GM19025 (cell line): ENCODE results near the gene HSPH1.

Source experiments
- ATAC-seq: cut with Tn5 transposase; IDR thresholded peaks from one replicate; pipeline ENCODE4 v1.9.1; 2021; ENCODE audit warnings: mild to moderate bottlenecking, low read depth, moderate library complexity; ENCODE audit not compliant: unreplicated experiment

Gene HSPH1

GRCh38 chr13:31134039-31134711 lies 27.5 kb downstream of the HSPH1 start:
- no peak for ATAC-seq

DNA sequence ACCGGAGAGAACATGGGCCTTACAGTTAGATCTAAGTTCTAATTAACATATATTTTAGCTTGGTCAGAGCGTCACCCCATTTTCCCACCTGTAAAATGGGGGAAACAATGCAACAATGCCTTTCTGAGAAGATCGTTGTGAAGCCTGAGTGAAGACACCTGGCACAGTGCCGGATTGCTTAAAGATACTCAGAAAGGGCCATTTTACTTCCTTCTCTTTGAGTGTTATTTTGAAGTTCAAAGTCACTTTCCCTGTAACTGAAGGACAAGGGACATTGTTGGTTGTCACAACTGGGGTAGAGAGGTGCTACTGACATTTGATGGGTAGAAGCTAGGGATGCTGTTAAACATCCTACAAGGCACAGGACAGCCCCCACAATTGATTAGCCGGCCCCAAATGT lies 28.1 kb downstream of the HSPH1 start:
- no peak for ATAC-seq

DNA sequence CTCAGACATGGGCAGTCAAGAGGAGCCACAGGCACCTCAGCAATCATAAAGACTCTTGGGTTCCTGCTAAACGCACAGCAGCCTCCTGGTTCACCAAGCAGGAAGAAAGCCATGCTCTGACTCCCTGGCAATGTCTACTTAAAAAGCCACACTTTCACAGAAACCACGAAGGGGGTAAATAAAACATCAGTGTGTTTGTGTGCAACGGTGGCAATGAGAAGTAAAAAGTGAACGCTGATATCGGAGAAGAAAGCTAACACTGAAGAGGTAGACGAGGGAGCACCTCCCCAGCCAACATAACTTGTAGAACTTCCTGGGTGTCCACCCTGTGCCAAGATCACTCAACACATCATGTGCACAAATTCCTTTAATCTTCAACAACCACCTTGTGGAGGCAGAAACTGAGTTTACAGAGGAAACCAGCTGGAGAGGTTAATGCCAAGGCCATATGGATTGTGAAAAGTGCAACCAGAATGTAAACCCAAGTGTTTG lies 30.2 kb downstream of the HSPH1 start:
- ATAC-seq = no peak

- no peak for ATAC-seq
Measured at GRCh38 chr13:31129419-31129818, 32.3 kb downstream of the HSPH1 start.

DNA sequence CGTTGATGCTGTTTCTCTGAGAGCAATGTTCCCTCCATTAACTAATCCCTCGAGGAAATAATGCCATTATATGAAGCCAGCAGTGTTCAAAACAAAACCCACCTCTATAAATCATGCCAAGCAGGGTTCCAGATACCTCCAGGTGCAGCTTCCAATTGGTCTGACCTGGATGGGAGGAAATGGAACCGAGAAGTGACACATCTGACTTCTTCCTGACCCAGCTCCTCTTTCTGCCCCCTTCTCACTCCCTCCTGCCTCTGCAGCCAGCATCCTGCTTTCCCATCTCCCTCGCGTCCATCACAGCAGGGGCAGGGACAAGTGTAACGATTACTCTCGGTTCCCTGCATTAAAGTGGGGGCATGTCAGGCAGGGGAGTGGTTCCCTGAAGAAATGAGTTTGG lies 37.5 kb downstream of the HSPH1 start:
- ATAC-seq = no peak

- ATAC-seq = no peak
Measured at GRCh38 chr13:31122544-31123260, 39.0 kb downstream of the HSPH1 start.

DNA sequence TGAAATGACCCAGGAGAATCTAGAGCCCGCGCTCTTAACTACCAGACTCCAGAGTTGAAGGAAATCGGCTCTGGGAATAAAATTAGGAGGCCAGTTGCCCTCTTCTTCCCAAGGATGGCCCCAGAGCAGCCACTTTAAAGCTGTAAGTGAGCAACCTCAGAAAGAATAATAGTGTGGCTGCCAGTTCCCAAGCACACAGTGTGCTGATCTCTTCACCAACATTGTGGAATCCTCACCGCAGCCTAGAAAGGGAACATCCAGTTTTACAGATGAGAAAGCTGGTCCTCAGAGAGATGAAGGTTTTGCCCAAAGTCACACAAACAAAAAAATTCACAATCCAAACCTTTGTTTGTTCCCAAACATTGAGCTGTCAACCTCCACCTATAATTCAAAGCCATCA lies 39.6 kb downstream of the HSPH1 start:
- ATAC-seq = no peak

DNA sequence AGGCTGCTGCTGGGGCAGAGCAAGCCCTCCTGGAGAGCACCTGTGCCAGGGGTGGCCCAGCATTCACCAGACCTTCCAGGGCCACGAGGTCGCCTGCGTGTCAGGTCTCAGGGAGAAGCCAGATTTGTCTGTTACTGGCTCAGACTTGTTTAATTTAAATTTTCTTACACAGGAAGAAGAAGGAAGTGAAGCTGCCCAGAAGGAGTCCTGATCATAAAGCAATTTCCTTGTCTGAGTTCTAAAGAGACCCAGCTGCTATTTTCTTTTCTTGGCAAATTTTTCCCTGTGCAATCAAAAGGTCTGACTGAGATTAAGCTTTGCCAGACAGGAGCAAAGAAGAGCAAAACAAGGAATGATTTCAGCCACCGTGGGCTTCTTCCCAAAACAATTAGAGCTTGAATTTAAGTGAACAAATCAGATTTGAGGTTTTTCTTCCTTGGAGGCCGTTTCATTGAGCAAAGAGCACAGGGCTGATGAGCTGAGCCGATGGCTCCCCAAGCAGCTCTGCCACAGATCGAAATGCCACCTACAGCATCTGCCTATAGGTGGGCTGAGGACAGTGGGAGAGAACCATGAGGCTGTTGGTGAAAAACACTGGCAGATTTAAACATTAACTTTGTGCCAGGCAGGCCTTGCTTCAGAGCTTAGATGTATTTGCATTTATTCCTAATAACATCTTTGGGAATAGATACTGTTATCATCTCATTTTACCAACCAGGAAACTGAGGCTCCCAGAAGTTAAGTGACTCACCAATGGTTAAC lies 40.1 kb downstream of the HSPH1 start:
- no peak for ATAC-seq

DNA sequence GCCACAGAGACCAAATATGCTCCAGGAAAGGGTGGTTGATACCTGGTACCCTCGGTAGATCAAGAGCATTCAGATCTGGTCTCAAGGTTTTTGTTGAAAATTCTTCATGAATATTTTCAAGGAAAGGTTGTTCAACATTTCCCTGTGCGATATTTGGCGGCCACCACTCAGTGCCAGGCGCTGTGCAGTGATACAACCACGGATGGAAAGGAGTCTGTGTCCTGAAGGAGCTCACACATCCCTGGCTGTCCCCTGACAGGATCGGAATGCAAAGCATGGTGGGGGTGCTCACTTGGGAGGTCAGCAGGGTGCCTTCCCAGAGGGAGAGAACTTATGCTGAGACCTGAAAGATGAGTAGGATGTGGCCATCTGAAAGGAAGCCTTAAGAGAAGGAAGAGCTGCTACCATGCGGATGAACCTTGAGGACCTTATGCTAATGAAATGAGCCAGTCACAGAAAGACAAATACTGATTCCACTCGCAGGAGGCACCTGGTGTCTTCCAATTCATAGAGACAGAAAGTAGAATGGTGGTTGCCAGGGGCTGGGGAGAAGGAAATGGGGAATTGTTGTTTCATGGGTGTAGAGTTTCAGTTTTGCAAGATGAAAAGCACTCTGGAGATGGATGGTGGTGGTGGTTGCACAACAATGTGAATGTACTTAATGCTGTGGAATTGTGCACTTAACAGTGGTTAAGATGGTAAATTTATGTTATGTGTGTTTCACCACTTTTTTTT lies 41.6 kb downstream of the HSPH1 start:
- no peak for ATAC-seq

DNA sequence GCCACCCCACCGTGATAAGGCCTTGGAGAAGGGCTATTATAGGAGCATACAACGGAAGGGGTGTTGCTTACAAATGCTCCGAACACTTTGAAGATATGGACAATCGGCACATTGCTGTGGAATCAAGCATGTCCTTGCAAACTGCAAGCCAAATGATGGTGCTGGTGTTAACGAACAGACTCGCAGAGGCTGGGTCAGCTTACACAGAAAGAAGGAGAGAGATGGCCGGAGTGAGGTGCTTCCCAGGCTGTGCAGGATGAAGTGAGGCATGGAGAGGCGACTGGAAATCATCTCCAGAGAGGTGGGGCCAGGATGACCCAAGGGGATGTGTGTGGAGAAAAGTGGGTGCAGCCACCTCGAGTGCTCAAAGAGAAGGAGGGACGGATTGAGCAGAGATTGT lies 42.2 kb downstream of the HSPH1 start:
- no peak for ATAC-seq

- no peak for ATAC-seq
Measured at GRCh38 chr13:31116224-31116623, 45.5 kb downstream of the HSPH1 start.

DNA sequence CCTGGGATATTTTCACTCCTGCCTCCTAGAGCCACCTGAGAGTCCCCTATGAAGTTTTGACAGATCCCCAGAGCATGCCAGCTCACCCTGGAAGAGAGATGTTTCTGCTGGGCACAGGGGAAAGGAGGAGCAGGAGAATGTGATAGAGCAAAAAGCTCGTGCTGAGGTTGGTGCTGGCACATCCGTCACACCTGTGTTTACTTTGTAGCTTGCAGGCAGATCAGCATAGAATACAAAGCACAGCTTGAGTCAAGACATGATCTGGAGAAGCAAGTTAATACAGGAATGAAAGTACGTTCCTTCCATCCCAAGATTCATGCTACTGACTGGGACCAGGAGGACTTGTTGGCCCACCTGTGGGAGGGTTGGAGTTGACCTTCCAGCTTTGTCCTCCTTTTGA lies 46.1 kb downstream of the HSPH1 start:
- no peak for ATAC-seq

DNA sequence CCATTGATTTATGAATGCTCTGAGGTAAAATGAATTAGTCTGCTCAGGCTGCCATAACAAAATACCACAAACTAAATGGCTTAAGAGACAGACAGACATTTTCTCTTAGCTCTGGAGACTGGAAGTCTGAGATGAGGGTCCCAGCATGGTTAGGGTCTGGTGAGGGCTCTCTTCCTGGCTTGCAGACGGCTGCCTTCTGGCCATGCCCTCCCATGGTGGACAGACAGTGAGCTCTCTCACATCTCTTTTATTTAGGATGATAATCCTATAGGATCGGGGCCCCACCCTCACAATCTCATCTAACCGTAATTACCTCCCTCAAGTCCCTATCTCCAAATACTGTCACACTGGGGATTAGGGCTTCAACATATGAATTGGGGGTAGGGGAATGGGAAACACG lies 47.1 kb downstream of the HSPH1 start:
- ATAC-seq = no peak

GRCh38 chr13:31111136-31111535 lies 50.6 kb downstream of the HSPH1 start:
- ATAC-seq = no peak

GRCh38 chr13:31110617-31111016 lies 51.1 kb downstream of the HSPH1 start:
- ATAC-seq = no peak

DNA sequence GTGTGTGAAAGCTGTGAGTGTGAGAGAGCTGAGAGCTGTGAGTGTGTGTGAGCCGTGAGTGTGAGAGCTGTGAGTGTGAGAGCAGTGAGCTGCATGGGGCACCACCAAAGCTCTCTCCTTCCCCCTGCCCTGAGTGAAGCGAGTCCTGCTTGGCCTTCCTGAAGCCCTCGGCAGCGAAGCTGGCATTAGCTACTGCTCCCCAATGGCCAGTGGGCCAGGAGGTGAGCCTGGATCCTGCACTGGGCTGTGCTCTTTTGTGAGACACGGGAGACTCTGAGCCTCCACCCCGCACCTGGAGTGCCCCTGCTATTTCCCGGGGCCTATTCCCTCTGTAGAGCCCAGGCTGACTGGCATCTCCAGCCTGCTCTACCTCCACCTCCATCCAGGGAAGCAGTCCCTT lies 51.5 kb downstream of the HSPH1 start:
- no peak for ATAC-seq

GRCh38 chr13:31107109-31107508 lies 54.6 kb downstream of the HSPH1 start:
- ATAC-seq = no peak

DNA sequence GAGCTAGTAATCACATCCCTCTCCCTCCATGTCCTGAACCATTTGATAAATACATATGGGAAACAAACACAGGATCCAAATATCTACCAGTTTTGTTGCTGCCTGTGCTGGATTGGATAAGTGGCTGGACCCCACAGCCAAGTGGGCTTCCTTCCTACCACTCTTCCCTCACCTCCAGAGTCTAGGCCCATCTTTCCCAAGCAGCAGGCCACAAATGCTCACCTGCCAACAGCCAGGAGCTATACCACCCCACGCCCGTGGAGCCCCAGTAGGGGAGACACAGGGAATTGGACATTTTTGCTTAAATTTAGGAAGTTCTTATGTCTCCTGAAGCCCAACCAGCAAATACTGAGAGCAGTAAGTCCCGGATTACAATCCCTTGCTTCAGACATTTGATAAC lies 55.8 kb downstream of the HSPH1 start:
- ATAC-seq = no peak

GRCh38 chr13:31105020-31105795 lies 56.5 kb downstream of the HSPH1 start:
- no peak for ATAC-seq

DNA sequence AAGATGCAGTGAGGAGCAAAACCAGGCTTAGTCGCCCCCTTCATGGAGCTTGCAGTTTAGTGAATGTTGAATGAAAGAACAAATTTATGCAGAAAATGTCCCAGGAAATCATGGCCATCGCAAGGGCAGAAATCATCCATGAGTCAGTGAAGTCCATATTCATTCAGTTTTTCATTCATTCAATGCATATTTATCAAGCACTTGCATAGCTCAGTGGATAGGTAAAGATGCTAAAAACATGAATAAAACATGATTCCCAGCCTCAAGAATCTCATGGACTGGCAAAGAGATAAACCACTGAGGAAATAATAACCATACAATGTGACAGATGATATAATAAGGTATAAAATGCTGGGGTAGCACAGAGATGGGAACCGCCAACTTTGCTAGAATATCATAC lies 58.8 kb downstream of the HSPH1 start:
- no peak for ATAC-seq
